ENCODE measurements around the gene RAB21. TPM values are rescaled to one million over a fixed set of nuclear protein-coding genes. Genes with fewer than 3 reads are reported as not detected.

The RAB21 gene
- total and polyA plus RNA-seq, 2 of the 4 experiments (the other 2 are of a cell fraction), result 13.8 to 15.0 TPM

GRCh38 chr12:71764587-71765321, 10.1 kb downstream of the RAB21 start:
- no CpG with 5 or more reads among the region's 6 CpGs for WGBS, 2 experiments (ENCODE audit: extremely low coverage in 2 of 2, insufficient read length in 1 of 2)
- TF ChIP-seq MXI1 (IDR thresholded peaks at IDR 0.05; ENCODE audit: borderline replicate concordance, low read depth, low read length) (no peak), CTCF (conservative IDR thresholded peaks at IDR 0.05; ENCODE audit: low read depth, low read length) (no peak), RCOR1 (IDR thresholded peaks at IDR 0.05; ENCODE audit: insufficient replicate concordance, low read length) (no peak), RAD21 (IDR thresholded peaks at IDR 0.05; ENCODE audit: low read length) (no peak), BHLHE40 (IDR thresholded peaks at IDR 0.05; ENCODE audit: low read depth, low read length) (no peak), SMC3 (IDR thresholded peaks at IDR 0.05; ENCODE audit: low read depth, low read length) (no peak), CHD1 (IDR thresholded peaks at IDR 0.05; ENCODE audit: low read depth, low read length) (no peak), USF2 (IDR thresholded peaks at IDR 0.05; ENCODE audit: low read depth, low read length) (no peak), POLR2A (IDR thresholded peaks at IDR 0.05; ENCODE audit: low read depth, low read length) (no peak), FOS (IDR thresholded peaks at IDR 0.05; ENCODE audit: low read depth, low read length) (no peak), RFX5 (IDR thresholded peaks at IDR 0.05; ENCODE audit: low read depth, low read length) (no peak), MAFK (IDR thresholded peaks at IDR 0.05; ENCODE audit: low read depth, low read length) (no peak)
- ChIA-PET POLR2A (ENCODE audit: unreplicated experiment) (no interaction called here), CTCF (no interaction called here)
- no peak overlapping the region for H2BK120ac ChIP-seq (ENCODE audit: low read depth, low read length)
- no peak overlapping the region for H2AFZ ChIP-seq (replicated peaks; ENCODE audit: low read length, poor library complexity)
- peaks cover 30% of the 10 kb centered on the region; the same call in 1 of the 2 replicates for H4K20me1 ChIP-seq (ENCODE audit: insufficient read depth, low read length)
- no TSS peak for BruUV-seq (replicated peaks)
- no peak overlapping the region for H3K4me2 ChIP-seq (ENCODE audit: low read depth, low read length)
- H3K14ac ChIP-seq (replicated peaks; ENCODE audit: low read depth, low read length), result no peak overlapping the region
- no peak overlapping the region for H3K23ac ChIP-seq (ENCODE audit: low read depth, low read length)
- no peak overlapping the region for H3K27ac ChIP-seq (ENCODE audit: insufficient read depth, low read length)
- no peak overlapping the region for H4K91ac ChIP-seq (ENCODE audit: insufficient read depth, low read depth, low read length)
- H3K36me3 ChIP-seq (ENCODE audit: control insufficient read depth, insufficient read depth, low read length), result peaks cover 2% of the 10 kb centered on the region; the same call in 1 of the 2 replicates
- H3K27me3 ChIP-seq (ENCODE audit: control insufficient read depth, insufficient read depth, low read length), result no peaks in the 10 kb centered on the region
- H2BK15ac ChIP-seq (ENCODE audit: low read depth, low read length), result no peak overlapping the region
- H3K79me1 ChIP-seq (ENCODE audit: low read depth in 1 of 2, low read length in 2 of 2), result peaks cover 9 to 29% of the 10 kb centered on the region in 2 experiments
- DNase-seq (no peak), ATAC-seq (ENCODE audit: low read depth) (no peak)
- H2BK20ac ChIP-seq (ENCODE audit: low read depth, low read length), result no peak overlapping the region
- peaks cover 5% of the 10 kb centered on the region for H3K9me3 ChIP-seq (ENCODE audit: control insufficient read depth, insufficient read depth, low read length)
- 0 out of 2 replicates have a peak, but pooled peaks cover 2% of the 10 kb centered on the region for H3K9me1 ChIP-seq (ENCODE audit: insufficient read depth, low read length)
- no peak overlapping the region for H3K56ac ChIP-seq (ENCODE audit: extremely low read depth, insufficient read depth, low read length)
- H3K4me1 ChIP-seq (ENCODE audit: control insufficient read depth, insufficient read depth, low read length), result no peaks in the 10 kb centered on the region
- H2AK9ac ChIP-seq (replicated peaks; ENCODE audit: low read depth, low read length, poor library complexity), result no peak overlapping the region
- H4K8ac ChIP-seq (ENCODE audit: low read depth in 2 of 2, low read length in 2 of 2), result no peak overlapping the region
- in situ Hi-C loops (cut with MboI; ENCODE audit: low sequenced_read_pairs) (no loop called here), intact Hi-C loops (cut with micrococcal nuclease) (no loop called here), dilution Hi-C loops (cut with HindIII; ENCODE audit: low sequenced_read_pairs, unreplicated experiment) (no loop called here)
- H2AK5ac ChIP-seq (ENCODE audit: low read depth, low read length), result no peak overlapping the region
- no peak overlapping the region for H3K4me3 ChIP-seq (ENCODE audit: insufficient read depth, low read depth, low read length)
- H2BK5ac ChIP-seq (ENCODE audit: low read depth, low read length, poor library complexity, severe bottlenecking), result no peak overlapping the region
- no peak overlapping the region for H4K5ac ChIP-seq (ENCODE audit: low read depth, low read length)
- H3K9ac ChIP-seq (ENCODE audit: low read depth, low read length), result no peak overlapping the region
- H3K18ac ChIP-seq (ENCODE audit: low read depth, low read length), result no peak overlapping the region
- no peak overlapping the region for H3K4ac ChIP-seq (ENCODE audit: low read depth, low read length)

All from IMR-90 (cell line).